ENCODE measurements around the gene ZNF20. TPM values are rescaled to one million over a fixed set of nuclear protein-coding genes. Genes with fewer than 3 reads are reported as not detected.
A peak's percentile ranks its signal among the peaks of the same experiment; 100 is the strongest.

Gene ZNF20
- total and polyA plus RNA-seq, 9 of the 15 experiments (the other 6 are each of a cell fraction or from before 2014, with no cell fraction given), result 1.4 to 3.7 (median 3.1) TPM

GRCh38 chr19:12140545-12141404 is 625 bp upstream of the ZNF20 start (continued):
- TF ChIP-seq L3MBTL2 (IDR thresholded peaks at IDR 0.05) (peak; percentile 31; the same call in 1 of the 2 replicates), NEUROD1 (IDR thresholded peaks at IDR 0.05; ENCODE audit: borderline replicate concordance, low read depth, low read length, partially characterized antibody) (peak; percentile 36), PHB2 (IDR thresholded peaks at IDR 0.05; ENCODE audit: low read depth) (no peak), HMG20B (CRISPR knock-in tag; IDR thresholded peaks at IDR 0.05) (no peak), MTA2 (IDR thresholded peaks at IDR 0.05; ENCODE audit: low read depth) (no peak), RNF219 (CRISPR knock-in tag; IDR thresholded peaks at IDR 0.05) (no peak), TFAP4 (CRISPR knock-in tag; IDR thresholded peaks at IDR 0.05; ENCODE audit: borderline replicate concordance) (peak; percentile 47; the same call in 1 of the 2 replicates), USF1 (CRISPR knock-in tag; IDR thresholded peaks at IDR 0.05) (no peak), CREM (IDR thresholded peaks at IDR 0.05; ENCODE audit: low read depth) (peak; percentile 49; the same call in 1 of the 2 replicates), MEIS2 (IDR thresholded peaks at IDR 0.05; ENCODE audit: partially characterized antibody) (peak; percentile 22), TGIF2 (CRISPR knock-in tag; IDR thresholded peaks at IDR 0.05) (no peak), PHF21A (IDR thresholded peaks at IDR 0.05; ENCODE audit: borderline replicate concordance, low read depth) (no peak), HNRNPH1 (optimal IDR thresholded peaks at IDR 0.05; ENCODE audit: low read depth, low read length) (no peak), ARID2 (IDR thresholded peaks at IDR 0.05) (peak; percentile 87), RAD21 (CRISPR knock-in tag; conservative IDR thresholded peaks at IDR 0.05 in 1 of 2, IDR thresholded peaks at IDR 0.05 in 1 of 2) (peak; percentile 83 to 94), ZNF280A (IDR thresholded peaks at IDR 0.05; ENCODE audit: low read depth, partially characterized antibody) (no peak), ZNF146 (CRISPR knock-in tag; IDR thresholded peaks at IDR 0.05; ENCODE audit: unreplicated experiment) (no peak), TRIM28 (IDR thresholded peaks at IDR 0.05) (no peak), CBX5 (IDR thresholded peaks at IDR 0.05; ENCODE audit: borderline replicate concordance, low read depth) (0 out of 2 replicates have a peak, but pooled peaks have one; percentile 22), CTCF (IDR thresholded peaks at IDR 0.05 in 2 of 3, conservative IDR thresholded peaks at IDR 0.05 in 1 of 3; ENCODE audit: insufficient read depth in 2 of 3, low read depth in 1 of 3, low read length in 3 of 3) (peak; percentile 90 to 93 (median 91))
